ENCODE results near the gene KHSRP.

GRCh38 chr19:6373096-6373812, 51.4 kb downstream of the KHSRP start:
- no peak for TF ChIP-seq CTCF (IDR thresholded peaks at IDR 0.05; ENCODE audit: low read depth, low read length, poor library complexity, severe bottlenecking)
- no peak for TF ChIP-seq EZH2phosphoT487 (IDR thresholded peaks at IDR 0.05; ENCODE audit: borderline replicate concordance, low read length)
